Medulla oblongata (tissue), 1 donor: ENCODE results near the gene MUSTN1.

ENCODE experiments used
- DNase-seq: peaks from one replicate; pipeline ENCODE4 v3.0.0-alpha.2; 2015; ENCODE audit errors: extremely low spot score

The MUSTN1 gene

GRCh38 chr3:52786330-52787215 lies 48.2 kb downstream of the MUSTN1 start:
- no peak for DNase-seq

GRCh38 chr3:52784931-52785590 lies 49.8 kb downstream of the MUSTN1 start:
- no peak for DNase-seq

GRCh38 chr3:52784021-52784621 lies 50.7 kb downstream of the MUSTN1 start:
- no peak for DNase-seq

GRCh38 chr3:52783211-52783555 lies 51.6 kb downstream of the MUSTN1 start:
- DNase-seq, result no peak
